ENCODE measurements around the gene THSD7B.

Gene THSD7B

DNA sequence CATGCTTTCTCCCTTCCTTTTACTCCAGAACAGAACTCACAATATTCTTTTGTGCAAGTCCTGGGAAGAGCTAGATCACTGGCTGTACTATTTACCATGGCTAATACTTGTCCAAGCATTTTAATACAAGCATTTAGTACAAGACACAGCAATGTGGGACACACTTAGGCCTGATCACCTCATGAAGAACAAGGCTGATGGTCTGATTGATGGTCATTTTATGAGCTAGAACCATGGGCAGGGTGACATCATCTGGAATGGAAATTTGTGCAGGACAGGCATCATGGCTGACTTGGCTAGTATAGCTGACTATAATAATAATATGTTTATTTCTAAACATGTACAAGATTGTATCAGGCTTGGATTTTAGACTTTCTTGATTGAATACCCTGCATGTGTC is 824.8 kb downstream of the THSD7B start:
- TF ChIP-seq ZFX (IDR thresholded peaks at IDR 0.05; ENCODE audit: borderline replicate concordance) (no peak), CTCF (IDR thresholded peaks at IDR 0.05) (no peak)
- H3K27ac ChIP-seq: no peak overlapping the region

DNA sequence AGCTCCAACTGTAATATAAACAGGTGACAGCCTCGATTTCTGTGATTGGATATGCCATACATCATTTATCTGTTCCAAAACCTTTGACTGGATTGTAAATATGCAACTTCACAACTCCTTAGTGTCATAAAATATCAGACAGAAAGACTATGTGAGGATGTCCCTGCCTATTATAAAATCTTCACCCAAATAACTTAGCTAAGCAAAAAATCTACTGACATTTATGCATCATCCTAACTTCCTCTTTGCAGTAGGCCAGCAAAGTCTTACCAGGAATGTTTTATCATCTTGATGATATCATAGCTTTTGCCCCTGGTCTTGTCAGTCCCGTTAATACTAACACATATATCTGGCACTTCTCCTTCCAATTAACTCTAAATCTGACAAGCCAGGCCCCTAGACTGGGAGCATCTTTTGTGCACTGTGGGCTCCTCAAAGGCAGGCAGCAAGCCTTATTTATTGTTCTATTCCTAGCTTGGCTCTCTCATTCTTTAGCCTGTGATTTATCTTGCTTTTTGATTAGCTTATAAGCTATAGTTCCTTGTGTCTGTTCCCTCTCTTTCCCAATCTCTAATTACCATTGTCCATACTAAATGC is 842.5 kb downstream of the THSD7B start:
- no peak overlapping the region for H3K27ac ChIP-seq
- TF ChIP-seq ZFX (IDR thresholded peaks at IDR 0.05; ENCODE audit: borderline replicate concordance) (no peak), CTCF (IDR thresholded peaks at IDR 0.05) (no peak)

DNA sequence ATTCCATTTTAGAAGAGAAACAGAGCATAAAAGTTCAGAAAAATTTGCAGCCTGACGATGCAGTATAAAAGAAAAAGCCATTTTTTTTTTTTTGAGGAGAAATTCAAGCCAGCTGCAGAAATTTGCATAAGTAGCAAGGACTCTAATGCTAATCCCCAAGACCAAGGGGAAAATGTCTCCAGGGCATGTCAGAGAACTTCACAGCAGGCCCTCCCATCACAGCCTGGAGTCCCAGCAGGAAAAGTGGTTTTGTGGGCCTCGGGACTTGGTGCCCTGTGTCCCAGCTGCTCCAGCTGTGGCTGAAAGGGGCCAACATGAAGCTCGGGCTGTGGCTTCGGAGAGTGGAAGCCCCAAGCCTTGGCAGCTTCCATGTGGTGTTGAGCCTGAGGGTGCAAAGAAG is 873.6 kb downstream of the THSD7B start:
- no peak overlapping the region for H3K27ac ChIP-seq

DNA sequence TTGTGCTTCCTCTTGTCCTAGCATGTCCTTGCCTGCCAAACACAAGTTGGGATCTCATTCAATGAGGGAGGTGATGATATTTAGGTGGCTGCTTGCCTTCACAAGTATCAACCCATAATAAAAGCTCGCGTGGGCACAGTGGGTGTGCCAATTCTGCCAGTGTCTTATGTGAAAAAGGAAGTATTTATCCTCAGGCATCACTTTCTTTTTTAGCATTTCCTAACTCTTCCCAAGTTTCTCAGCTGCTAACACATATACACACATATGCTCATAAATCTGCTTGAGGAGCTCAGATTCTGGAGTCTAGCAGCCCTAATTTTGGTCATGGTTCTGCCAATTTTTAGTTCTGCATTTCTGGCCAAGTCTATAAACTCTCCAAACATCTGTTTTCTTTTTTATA is 879.4 kb downstream of the THSD7B start:
- TF ChIP-seq CTCF (IDR thresholded peaks at IDR 0.05) (no peak), ZFX (IDR thresholded peaks at IDR 0.05; ENCODE audit: borderline replicate concordance) (no peak)

More for the DNA sequence above, 873.6 kb downstream of the THSD7B start:
- no peak for TF ChIP-seq CTCF (IDR thresholded peaks at IDR 0.05)
- no peak for TF ChIP-seq ZFX (IDR thresholded peaks at IDR 0.05; ENCODE audit: borderline replicate concordance)

GRCh38 chr2:137654046-137654445 is 888.7 kb downstream of the THSD7B start:
- no peak overlapping the region for H3K27ac ChIP-seq
- TF ChIP-seq CTCF (IDR thresholded peaks at IDR 0.05) (no peak), ZFX (IDR thresholded peaks at IDR 0.05; ENCODE audit: borderline replicate concordance) (no peak)

More for the DNA sequence above, 879.4 kb downstream of the THSD7B start:
- H3K27ac ChIP-seq: no peak overlapping the region

GRCh38 chr2:137655814-137656213 is 890.5 kb downstream of the THSD7B start:
- TF ChIP-seq ZFX (IDR thresholded peaks at IDR 0.05; ENCODE audit: borderline replicate concordance) (no peak), CTCF (IDR thresholded peaks at IDR 0.05) (no peak)
- H3K27ac ChIP-seq: no peak overlapping the region

DNA sequence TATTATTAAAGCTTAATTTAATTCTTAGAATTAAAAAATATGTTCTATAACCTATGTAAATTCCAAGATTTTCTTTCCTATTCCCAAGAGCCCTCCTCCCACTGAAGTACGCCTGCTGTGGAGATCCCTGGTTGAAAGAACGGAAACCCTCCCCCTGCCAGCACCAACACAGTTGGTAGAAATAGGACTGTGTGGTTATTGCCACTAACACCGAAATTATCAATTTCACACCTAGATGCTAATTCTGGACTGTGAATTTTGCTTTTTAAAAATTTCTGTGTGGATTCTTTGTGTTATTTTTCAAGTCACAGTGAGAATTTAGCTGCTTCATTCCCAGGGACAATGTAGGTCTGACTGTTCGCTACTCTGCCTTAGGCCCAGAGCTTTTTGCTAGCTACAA is 893.1 kb downstream of the THSD7B start:
- H3K27ac ChIP-seq: no peak overlapping the region
- TF ChIP-seq CTCF (IDR thresholded peaks at IDR 0.05): no peak
- TF ChIP-seq ZFX (IDR thresholded peaks at IDR 0.05; ENCODE audit: borderline replicate concordance): no peak
